ENCODE measurements around the gene EPHB2. TPM values are rescaled to one million over a fixed set of nuclear protein-coding genes. Genes with fewer than 3 reads are reported as not detected.

Gene EPHB2
- total RNA-seq, 6 experiments from 2014 or later = 0.24 to 1.8 (median 0.62) TPM

DNA sequence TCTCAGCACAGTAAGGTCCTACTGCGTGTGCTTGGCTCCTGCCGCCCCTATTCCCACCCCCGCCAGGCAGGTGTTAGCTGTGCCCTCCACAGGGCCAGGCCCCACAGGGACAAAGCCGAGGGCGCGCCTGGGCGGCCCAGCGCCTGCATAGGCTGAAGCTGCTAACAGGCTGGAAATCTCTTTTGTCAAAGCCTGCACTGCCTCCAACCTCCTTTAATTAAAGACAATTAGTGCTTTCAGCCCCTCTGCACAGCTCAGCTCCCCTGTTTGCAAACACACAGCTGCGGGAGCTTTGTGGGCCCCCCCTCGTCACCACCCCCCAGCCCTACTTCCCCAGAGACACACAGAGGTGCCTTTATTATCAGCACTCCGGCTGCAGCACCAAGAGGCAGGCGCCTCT, 95.9 kb downstream of the EPHB2 start:
- Histone ChIP-seq H3K27me3 (no peaks in the 10 kb centered on the region), H3K4me1 (no peaks in the 10 kb centered on the region), H3K27ac (no peak overlapping the region), H3K4me3 (no peak overlapping the region), H3K9me3 (no peaks in the 10 kb centered on the region), H3K36me3 (no peaks in the 10 kb centered on the region)
- WGBS (ENCODE audit: insufficient coverage, low coverage, low lambda C conversion rate, missing lambda C conversion rate) = no CpG with 5 or more reads among the region's 12 CpGs
- TF ChIP-seq POLR2A (IDR thresholded peaks at IDR 0.05) = no peak
- TF ChIP-seq, protein P1, sequence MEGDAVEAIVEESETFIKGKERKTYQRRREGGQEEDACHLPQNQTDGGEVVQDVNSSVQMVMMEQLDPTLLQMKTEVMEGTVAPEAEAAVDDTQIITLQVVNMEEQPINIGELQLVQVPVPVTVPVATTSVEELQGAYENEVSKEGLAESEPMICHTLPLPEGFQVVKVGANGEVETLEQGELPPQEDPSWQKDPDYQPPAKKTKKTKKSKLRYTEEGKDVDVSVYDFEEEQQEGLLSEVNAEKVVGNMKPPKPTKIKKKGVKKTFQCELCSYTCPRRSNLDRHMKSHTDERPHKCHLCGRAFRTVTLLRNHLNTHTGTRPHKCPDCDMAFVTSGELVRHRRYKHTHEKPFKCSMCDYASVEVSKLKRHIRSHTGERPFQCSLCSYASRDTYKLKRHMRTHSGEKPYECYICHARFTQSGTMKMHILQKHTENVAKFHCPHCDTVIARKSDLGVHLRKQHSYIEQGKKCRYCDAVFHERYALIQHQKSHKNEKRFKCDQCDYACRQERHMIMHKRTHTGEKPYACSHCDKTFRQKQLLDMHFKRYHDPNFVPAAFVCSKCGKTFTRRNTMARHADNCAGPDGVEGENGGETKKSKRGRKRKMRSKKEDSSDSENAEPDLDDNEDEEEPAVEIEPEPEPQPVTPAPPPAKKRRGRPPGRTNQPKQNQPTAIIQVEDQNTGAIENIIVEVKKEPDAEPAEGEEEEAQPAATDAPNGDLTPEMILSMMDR (IDR thresholded peaks at IDR 0.05) = no peak
- intact Hi-C loops (cut with DNase I) = no loop called here
- DNase-seq = peak in 1 of 3 donors; percentile 31
- ATAC-seq = no peak

DNA sequence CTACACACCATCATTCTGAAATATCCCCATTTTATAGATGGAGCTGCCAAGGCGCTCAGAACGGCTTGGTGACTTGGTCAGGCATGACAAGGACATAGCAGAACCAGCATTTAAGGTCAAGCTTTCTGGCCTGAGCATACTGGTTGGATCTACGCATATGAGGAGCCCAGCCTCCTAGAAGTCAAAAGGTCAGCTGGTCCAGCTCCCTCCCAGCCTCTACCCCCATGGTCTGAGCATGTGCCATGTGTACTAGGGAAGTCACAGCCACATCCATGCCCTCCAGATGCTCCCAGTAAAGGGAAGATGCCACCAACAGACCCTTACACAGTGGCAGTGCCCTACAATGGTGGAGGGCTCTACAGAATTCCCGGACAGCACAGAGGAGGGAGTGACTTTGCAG, 96.7 kb downstream of the EPHB2 start:
- DNase-seq = no peak
- Histone ChIP-seq H3K4me1 (no peaks in the 10 kb centered on the region), H3K27me3 (no peaks in the 10 kb centered on the region), H3K36me3 (no peaks in the 10 kb centered on the region), H3K4me3 (no peak overlapping the region), H3K27ac (no peak overlapping the region), H3K9me3 (no peaks in the 10 kb centered on the region)
- intact Hi-C loops (cut with DNase I) = no loop called here
- no peak for ATAC-seq
- WGBS (ENCODE audit: insufficient coverage, low coverage, low lambda C conversion rate, missing lambda C conversion rate) = 71% methylated on average over 4 of the region's 4 CpGs
- TF ChIP-seq, protein P1 (IDR thresholded peaks at IDR 0.05) = no peak
- TF ChIP-seq POLR2A (IDR thresholded peaks at IDR 0.05) = no peak

DNA sequence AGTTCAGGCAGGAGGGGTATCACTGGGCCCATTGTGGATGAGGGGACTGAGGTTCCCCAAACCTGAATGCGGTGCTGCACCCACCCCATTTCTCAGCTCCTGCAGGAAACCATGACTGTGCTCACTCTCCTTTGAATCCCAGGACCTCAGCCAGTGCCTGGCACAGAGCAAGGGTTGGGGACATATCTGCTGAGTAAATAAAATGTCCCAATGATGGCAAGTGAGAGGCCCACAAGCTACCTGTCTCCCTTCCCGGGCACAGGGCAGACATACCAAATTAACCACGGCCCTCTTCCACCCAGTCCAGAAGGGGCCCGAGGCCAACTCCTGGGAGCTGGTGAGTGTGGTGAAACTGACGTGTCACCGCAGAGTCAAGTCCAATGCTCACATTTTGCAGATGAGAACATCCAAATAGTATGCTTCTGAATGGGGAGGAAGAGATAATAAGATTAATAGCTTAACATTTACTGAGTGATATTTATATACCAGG, 97.6 kb downstream of the EPHB2 start:
- Histone ChIP-seq H3K4me1 (no peaks in the 10 kb centered on the region), H3K27ac (no peak overlapping the region), H3K36me3 (no peaks in the 10 kb centered on the region), H3K27me3 (no peaks in the 10 kb centered on the region), H3K4me3 (no peak overlapping the region), H3K9me3 (no peaks in the 10 kb centered on the region)
- DNase-seq (no peak), ATAC-seq (peak in 1 of 4 donors; percentile 42)
- intact Hi-C loops (cut with DNase I) = no loop called here
- TF ChIP-seq, protein P1 (IDR thresholded peaks at IDR 0.05) = no peak
- TF ChIP-seq POLR2A (IDR thresholded peaks at IDR 0.05) = no peak
- 34% methylated on average over 4 of the region's 6 CpGs for WGBS (ENCODE audit: insufficient coverage, low coverage, low lambda C conversion rate, missing lambda C conversion rate)

DNA sequence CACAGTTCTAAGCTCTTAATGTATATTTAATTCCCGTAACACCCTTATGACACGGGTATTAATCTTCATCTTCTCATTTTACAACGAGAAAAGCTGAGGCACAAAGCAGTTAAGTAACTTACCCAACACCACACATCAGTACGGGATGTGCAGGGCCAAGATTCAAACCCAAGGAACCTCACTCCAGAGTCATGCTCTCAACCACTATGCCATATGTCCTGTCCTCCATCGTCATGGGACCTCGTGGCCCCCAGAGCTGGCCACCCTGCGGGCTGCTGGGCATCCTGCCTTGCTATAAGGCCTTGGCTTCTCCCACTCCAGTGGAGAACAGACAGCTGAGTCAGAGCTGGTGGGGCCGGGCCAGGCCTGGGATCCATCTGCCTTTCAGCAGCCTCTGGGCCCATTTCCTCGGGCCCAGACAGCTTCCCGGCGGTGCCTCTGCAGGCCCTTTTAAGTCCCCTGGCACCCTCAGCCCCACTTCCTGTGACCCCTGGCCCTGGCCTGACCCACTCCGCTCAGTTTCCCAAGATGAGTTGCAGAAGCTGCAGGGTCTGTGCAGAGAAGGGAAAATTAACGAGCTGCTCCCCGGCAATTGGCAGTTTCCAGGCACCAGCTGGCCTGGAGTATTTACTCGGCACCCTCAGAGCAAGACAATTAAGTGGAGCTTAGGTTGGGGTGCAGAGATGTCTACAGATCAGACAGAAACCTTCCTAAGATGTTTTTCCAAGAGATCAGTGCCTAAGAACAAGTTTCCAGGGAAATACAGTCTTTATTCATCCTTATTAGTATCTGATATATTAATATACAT, 98.2 kb downstream of the EPHB2 start:
- no peak overlapping the region for H3K27ac ChIP-seq
- H3K36me3 ChIP-seq = no peaks in the 10 kb centered on the region
- intact Hi-C loops (cut with DNase I) = no loop called here
- H3K4me3 ChIP-seq = no peak overlapping the region
- no peaks in the 10 kb centered on the region for H3K27me3 ChIP-seq
- TF ChIP-seq, protein P1 (IDR thresholded peaks at IDR 0.05) = no peak
- no peak for TF ChIP-seq POLR2A (IDR thresholded peaks at IDR 0.05)
- ATAC-seq = peak in 3 of 4 donors; percentile 25 to 56 (median 28)
- no peaks in the 10 kb centered on the region for H3K9me3 ChIP-seq
- WGBS (ENCODE audit: insufficient coverage, low coverage, low lambda C conversion rate, missing lambda C conversion rate) = 78% methylated on average over 7 of the region's 15 CpGs
- peak in 1 of 3 donors; percentile 43 for DNase-seq
- no peaks in the 10 kb centered on the region for H3K4me1 ChIP-seq
